H9 (cell line): ENCODE results near the gene ADGRF5. TPM values are rescaled to one million over a fixed set of nuclear protein-coding genes. Genes with fewer than 3 reads are reported as not detected.

Experiments
- DNase-seq: peaks from one replicate; pipeline ENCODE4 v3.0.0-alpha.2; 2017
- H2AFZ ChIP-seq: one replicate; pipeline ENCODE4 v1.6.1; 2013; ENCODE audit warnings: mild to moderate bottlenecking, low read length, control low read depth, moderate library complexity
- H2AK5ac ChIP-seq: 2 replicates; pipeline ENCODE4 v1.6.1; 2013; ENCODE audit warnings: low read length, control low read depth, mixed read lengths; ENCODE audit not compliant: insufficient read length
- H2BK120ac ChIP-seq: one replicate; pipeline ENCODE4 v1.6.1; 2013; ENCODE audit warnings: low read depth, mild to moderate bottlenecking, low read length, control low read depth, inconsistent platforms; ENCODE audit not compliant: poor library complexity, severe bottlenecking
- H2BK12ac ChIP-seq: 2 replicates; pipeline ENCODE4 v1.6.1; 2013; ENCODE audit warnings: low read length, control low read depth, mixed read lengths, low read depth; ENCODE audit not compliant: insufficient read length
- H2BK15ac ChIP-seq: 2 replicates; pipeline ENCODE4 v1.6.1; 2013; ENCODE audit warnings: low read depth, low read length, control low read depth
- H2BK20ac ChIP-seq: one replicate; pipeline ENCODE4 v1.6.1; 2013; ENCODE audit warnings: low read depth, mild to moderate bottlenecking, low read length, control low read depth, inconsistent platforms; ENCODE audit not compliant: poor library complexity, severe bottlenecking
- H2BK5ac ChIP-seq: 2 replicates; pipeline ENCODE4 v1.6.1; 2013; ENCODE audit warnings: low read length, control low read depth, mixed read lengths; ENCODE audit not compliant: insufficient read length
- H3K14ac ChIP-seq: 2 replicates; pipeline ENCODE4 v1.6.1; 2013; ENCODE audit warnings: low read length, control low read depth; ENCODE audit not compliant: insufficient read depth
- H3K18ac ChIP-seq: 2 replicates; pipeline ENCODE4 v1.6.1; 2013; ENCODE audit warnings: low read depth, mild to moderate bottlenecking, mixed read lengths, low read length, control low read depth; ENCODE audit not compliant: insufficient read length
- H3K23ac ChIP-seq: 2 replicates; pipeline ENCODE4 v1.6.1; 2013; ENCODE audit warnings: low read length, control low read depth, mixed read lengths, low read depth; ENCODE audit not compliant: insufficient read length
- H3K23me2 ChIP-seq: 2 replicates; pipeline ENCODE4 v1.6.1; 2013; ENCODE audit warnings: low read depth, mild to moderate bottlenecking, mixed read lengths, low read length, control low read depth; ENCODE audit not compliant: insufficient read length, poor library complexity, severe bottlenecking
- H3K27ac ChIP-seq: 2 replicates; pipeline ENCODE4 v1.5.1; 2013; ENCODE audit warnings: low read length, control low read depth, mixed read lengths, low read depth; ENCODE audit not compliant: insufficient read length
- H3K27me3 ChIP-seq: 2 replicates; pipeline ENCODE4 v1.6.1; 2013; ENCODE audit warnings: low read length, control low read depth, inconsistent platforms; ENCODE audit not compliant: insufficient read depth
- H3K4ac ChIP-seq: 2 replicates; pipeline ENCODE4 v1.6.1; 2013; ENCODE audit warnings: low read depth, mild to moderate bottlenecking, control low read depth, inconsistent platforms, low read length, moderate library complexity
- H3K4me1 ChIP-seq: 2 replicates; pipeline ENCODE4 v1.6.1; 2013; ENCODE audit warnings: low read length, control low read depth, inconsistent platforms; ENCODE audit not compliant: insufficient read depth
- H3K4me2 ChIP-seq: 2 replicates; pipeline ENCODE4 v1.6.1; 2013; ENCODE audit warnings: low read length, control low read depth, mixed read lengths; ENCODE audit not compliant: insufficient read length, insufficient read depth
- H3K56ac ChIP-seq: 2 replicates; pipeline ENCODE4 v1.6.1; 2013; ENCODE audit warnings: low read depth, mild to moderate bottlenecking, mixed read lengths, low read length, control low read depth; ENCODE audit not compliant: insufficient read length
- H3K79me1 ChIP-seq: 2 replicates; pipeline ENCODE4 v1.6.1; 2013; ENCODE audit warnings: low read depth, mild to moderate bottlenecking, moderate library complexity, low read length, control low read depth, inconsistent platforms; ENCODE audit not compliant: insufficient read depth, poor library complexity, severe bottlenecking
- H3K79me2 ChIP-seq: 2 replicates; pipeline ENCODE4 v1.6.1; 2013; ENCODE audit warnings: low read length, control low read depth, inconsistent platforms; ENCODE audit not compliant: insufficient read depth
- H3K9ac ChIP-seq: 2 replicates; pipeline ENCODE4 v1.6.1; 2013; ENCODE audit warnings: low read length, control low read depth, mixed read lengths; ENCODE audit not compliant: insufficient read length; ENCODE audit errors: extremely low read depth
- H3K9me3 ChIP-seq: one replicate; pipeline ENCODE4 v1.6.1; 2013; ENCODE audit warnings: low read depth, low read length, inconsistent platforms; ENCODE audit not compliant: control insufficient read depth
- H3T11ph ChIP-seq: one replicate; pipeline ENCODE4 v1.6.1; 2013; ENCODE audit warnings: mild to moderate bottlenecking, low read length, control low read depth, inconsistent platforms
- H4K20me1 ChIP-seq: one replicate; pipeline ENCODE4 v1.6.1; 2013; ENCODE audit not compliant: control insufficient read depth, insufficient read length, insufficient read depth
- H4K5ac ChIP-seq: 2 replicates; pipeline ENCODE4 v1.6.1; 2013; ENCODE audit warnings: low read depth, mild to moderate bottlenecking, mixed read lengths, low read length, control low read depth; ENCODE audit not compliant: insufficient read length
- H4K8ac ChIP-seq: replicated peaks from 2 replicates; pipeline ENCODE4 v1.6.1; 2013; ENCODE audit warnings: low read length, control low read depth, mixed read lengths, low read depth; ENCODE audit not compliant: insufficient read length
- H4K91ac ChIP-seq: 2 replicates; pipeline ENCODE4 v1.6.1; 2013; ENCODE audit warnings: low read depth, mild to moderate bottlenecking, moderate library complexity, mixed read lengths, low read length, control low read depth; ENCODE audit not compliant: insufficient read length
- H3K27ac Mint-ChIP-seq, 3 experiments: 2 replicates in 2 of 3; 3 replicates in 1 of 3; pipeline ENCODE4 v1.8.0; 2020 to 2021; ENCODE audit warnings: mixed read lengths in 3 of 3, mild to moderate bottlenecking in 1 of 3, moderate library complexity in 1 of 3
- H3K27me3 Mint-ChIP-seq: 2 replicates; pipeline ENCODE4 v1.8.0; 2021; ENCODE audit warnings: low read depth, mild to moderate bottlenecking, moderate library complexity, mixed read lengths
- H3K36me3 Mint-ChIP-seq, 3 experiments: 2 replicates in 2 of 3; 3 replicates in 1 of 3; pipeline ENCODE4 v1.8.0; 2020 to 2021; ENCODE audit warnings: low read depth in 3 of 3, mixed read lengths in 3 of 3; ENCODE audit not compliant: insufficient read depth in 1 of 3
- H3K4me1 Mint-ChIP-seq, 2 experiments: 2 replicates each; pipeline ENCODE4 v1.8.0; 2020; ENCODE audit warnings: mixed read lengths in 2 of 2
- H3K4me3 Mint-ChIP-seq, 2 experiments: 2 replicates in 1 of 2; 3 replicates in 1 of 2; pipeline ENCODE4 v1.8.0; 2020 to 2021; ENCODE audit warnings: mild to moderate bottlenecking in 2 of 2, mixed read lengths in 2 of 2, moderate library complexity in 1 of 2
- H3K9me3 Mint-ChIP-seq, 2 experiments: 2 replicates in 1 of 2; 3 replicates in 1 of 2; pipeline ENCODE4 v1.8.0; 2020; ENCODE audit warnings: mild to moderate bottlenecking in 2 of 2, mixed read lengths in 2 of 2, moderate library complexity in 1 of 2
- WGBS: extraction: QIAGEN DNeasy Blood & Tissue Kit; methylation state at CpG from one replicate; pipeline ENCODE4 v1.1.7; 2013; ENCODE audit warnings: missing lambda C conversion rate, low lambda C conversion rate, mixed read lengths; ENCODE audit not compliant: insufficient read length; ENCODE audit errors: extremely low coverage; 5-methylcytosine and 5-hydroxymethylcytosine counted together
- total RNA-seq: library from RNA; stranded (reverse); gene quantifications from 2 replicates; pipeline ENCODE4 v1.2.1, GENCODE V29; 2021
- TF ChIP-seq, protein P1 (sequence below): fragments of 200-600 bp; sonication (generic); conservative IDR thresholded peaks from 3 replicates; pipeline ENCODE4 v1.8.0; 2021; ENCODE audit warnings: antibody characterized with exemption, mild to moderate bottlenecking

ADGRF5 gene
- total RNA-seq, 1 experiment from 2014 or later: not detected

DNA sequence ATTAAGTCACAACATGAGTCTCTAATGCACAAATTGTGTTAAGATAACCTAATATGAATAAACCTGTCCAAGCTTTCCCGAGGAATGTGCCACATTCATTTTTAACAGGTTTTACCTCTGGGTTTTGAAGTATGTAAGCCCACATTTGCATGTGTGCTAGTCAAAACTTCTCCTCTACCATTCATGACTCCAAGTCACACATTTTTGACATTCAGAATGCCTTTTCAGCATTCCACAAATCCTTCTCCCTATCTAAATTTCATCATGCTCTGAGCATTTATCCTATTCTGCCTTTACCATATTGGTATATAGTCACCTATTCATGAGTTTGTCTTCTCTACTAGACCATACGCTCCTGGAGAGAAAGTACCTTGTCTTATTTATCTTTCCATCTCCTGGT lies 56.5 kb downstream of the ADGRF5 start:
- H3K27ac Mint-ChIP-seq: no peak overlapping the region
- Histone ChIP-seq H3K79me2 (no peaks in the 10 kb centered on the region), H2BK15ac (no peak overlapping the region), H4K5ac (no peak overlapping the region), H4K91ac (no peak overlapping the region), H2BK20ac (no peak overlapping the region), H3K4me2 (no peak overlapping the region), H3K18ac (no peak overlapping the region), H3K9ac (no peak overlapping the region), H3K79me1 (no peaks in the 10 kb centered on the region), H3K23ac (no peak overlapping the region), H4K8ac (no peak overlapping the region), H2AK5ac (no peak overlapping the region), H3K27me3 (no peaks in the 10 kb centered on the region), H3K23me2 (no peaks in the 10 kb centered on the region), H2BK5ac (no peak overlapping the region), H2AFZ (no peak overlapping the region), H2BK120ac (no peak overlapping the region), H3K4me1 (no peaks in the 10 kb centered on the region), H3K4ac (no peak overlapping the region), H3K27ac (no peak overlapping the region), H3K56ac (no peak overlapping the region), H2BK12ac (no peak overlapping the region), H3T11ph (no peak overlapping the region), H3K9me3 (no peaks in the 10 kb centered on the region), H4K20me1 (no peaks in the 10 kb centered on the region), H3K14ac (no peak overlapping the region)
- H3K4me3 Mint-ChIP-seq: no peak overlapping the region
- TF ChIP-seq, protein P1, sequence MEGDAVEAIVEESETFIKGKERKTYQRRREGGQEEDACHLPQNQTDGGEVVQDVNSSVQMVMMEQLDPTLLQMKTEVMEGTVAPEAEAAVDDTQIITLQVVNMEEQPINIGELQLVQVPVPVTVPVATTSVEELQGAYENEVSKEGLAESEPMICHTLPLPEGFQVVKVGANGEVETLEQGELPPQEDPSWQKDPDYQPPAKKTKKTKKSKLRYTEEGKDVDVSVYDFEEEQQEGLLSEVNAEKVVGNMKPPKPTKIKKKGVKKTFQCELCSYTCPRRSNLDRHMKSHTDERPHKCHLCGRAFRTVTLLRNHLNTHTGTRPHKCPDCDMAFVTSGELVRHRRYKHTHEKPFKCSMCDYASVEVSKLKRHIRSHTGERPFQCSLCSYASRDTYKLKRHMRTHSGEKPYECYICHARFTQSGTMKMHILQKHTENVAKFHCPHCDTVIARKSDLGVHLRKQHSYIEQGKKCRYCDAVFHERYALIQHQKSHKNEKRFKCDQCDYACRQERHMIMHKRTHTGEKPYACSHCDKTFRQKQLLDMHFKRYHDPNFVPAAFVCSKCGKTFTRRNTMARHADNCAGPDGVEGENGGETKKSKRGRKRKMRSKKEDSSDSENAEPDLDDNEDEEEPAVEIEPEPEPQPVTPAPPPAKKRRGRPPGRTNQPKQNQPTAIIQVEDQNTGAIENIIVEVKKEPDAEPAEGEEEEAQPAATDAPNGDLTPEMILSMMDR: no peak
- no peaks in the 10 kb centered on the region; a peak in 1 of 7 replicates for H3K36me3 Mint-ChIP-seq
- H3K9me3 Mint-ChIP-seq: peaks cover 3 to 4% of the 10 kb centered on the region in 2 experiments; a peak in 3 of 5 replicates
- WGBS: no CpG with 5 or more reads among the region's 2 CpGs
- peaks cover 2 to 7% of the 10 kb centered on the region in 2 experiments for H3K4me1 Mint-ChIP-seq
- peaks cover 3% of the 10 kb centered on the region; the same call in 1 of the 2 replicates for H3K27me3 Mint-ChIP-seq
- no peak for DNase-seq
